A673 (cell line): ENCODE data around the gene LUZP2. TPM values are rescaled to one million over a fixed set of nuclear protein-coding genes. Genes with fewer than 3 reads are reported as not detected.
A peak's percentile ranks its signal among the peaks of the same experiment; 100 is the strongest.

ENCODE experiments used
- BruUV-seq: library from RNA; stranded (reverse); fragments of 400-500 nt; replicated peaks from 2 replicates; lab custom pipeline; 2021; lab: Mats Ljungman, UMichigan
- CTCF ChIA-PET: fragments of 300-600 bp; sonication (Branson Sonifier 250); formaldehyde crosslinking; loops from one replicate; lab custom pipeline; 2022; ENCODE audit warnings: antibody characterized with exemption; lab: Charles Lee
- POLR2A ChIA-PET: fragments of 300-600 bp; sonication (Branson Sonifier 250); formaldehyde crosslinking; loops from one replicate; lab custom pipeline; 2022; ENCODE audit warnings: antibody characterized with exemption; ENCODE audit not compliant: low non-redundant PET; lab: Charles Lee
- DNase-seq: peaks from one replicate; pipeline ENCODE4 v3.0.0-alpha.2; 2015; ENCODE audit warnings: low spot score
- H3K27ac ChIP-seq: fragments of 200-600 bp; sonication (generic); 2 replicates; pipeline ENCODE4 v1.5.1; 2016; ENCODE audit warnings: mixed run types, low read depth, mild to moderate bottlenecking, mixed read lengths, antibody characterized with exemption, low read length; ENCODE audit not compliant: poor library complexity, severe bottlenecking
- H3K27me3 ChIP-seq: fragments of 200-600 bp; sonication (generic); replicated peaks from 2 replicates; pipeline ENCODE4 v1.6.1; 2017; ENCODE audit warnings: mixed run types, low read depth, mild to moderate bottlenecking, mixed read lengths, antibody characterized with exemption, low read length; ENCODE audit not compliant: insufficient read depth, poor library complexity
- H3K36me3 ChIP-seq: fragments of 200-600 bp; sonication (generic); 2 replicates; pipeline ENCODE4 v1.6.1; 2016; ENCODE audit warnings: mixed run types, mild to moderate bottlenecking, mixed read lengths, antibody characterized with exemption, low read length; ENCODE audit not compliant: insufficient read depth, poor library complexity, severe bottlenecking
- H3K4me1 ChIP-seq: fragments of 200-600 bp; sonication (generic); 2 replicates; pipeline ENCODE4 v1.6.1; 2017; ENCODE audit warnings: mixed run types, mild to moderate bottlenecking, mixed read lengths, antibody characterized with exemption, low read length; ENCODE audit not compliant: insufficient read depth, poor library complexity, severe bottlenecking
- H3K4me3 ChIP-seq: fragments of 200-600 bp; sonication (generic); 2 replicates; pipeline ENCODE4 v1.5.1; 2016; ENCODE audit warnings: low read depth, mixed run types, mild to moderate bottlenecking, mixed read lengths, low read length; ENCODE audit not compliant: poor library complexity, severe bottlenecking
- H3K9me3 ChIP-seq: fragments of 200-600 bp; sonication (generic); 2 replicates; pipeline ENCODE4 v1.6.1; 2016; ENCODE audit warnings: mixed run types, low read depth, mild to moderate bottlenecking, mixed read lengths, antibody characterized with exemption, low read length; ENCODE audit not compliant: poor library complexity, severe bottlenecking
- EZH2 ChIP-seq: fragments of 200-600 bp; sonication (generic); IDR thresholded peaks from 2 replicates; pipeline ENCODE4 v1.6.1; 2017; ENCODE audit warnings: borderline replicate concordance, low read depth, mild to moderate bottlenecking, mixed read lengths, antibody characterized with exemption, low read length; ENCODE audit not compliant: poor library complexity, severe bottlenecking
- intact Hi-C: fragments of 100-400 bp; cut with micrococcal nuclease; formaldehyde crosslinking; loops from one replicate; pipeline ENCODE4 v1.10.0; 2022; ENCODE audit not compliant: unreplicated experiment
- total RNA-seq: library from RNA; stranded (reverse); gene quantifications from 2 replicates; pipeline ENCODE4 v1.2.3, GENCODE V29; 2021
- TF ChIP-seq, protein P1 (sequence below): fragments of 300-800, 200-600 bp; sonication (generic); conservative IDR thresholded peaks from 2 replicates; pipeline ENCODE4 v1.5.1; 2017; ENCODE audit warnings: low read depth, mild to moderate bottlenecking, antibody characterized with exemption, low read length, moderate library complexity, mixed read lengths

The LUZP2 gene
- total RNA-seq, 1 experiment from 2014 or later, result 0.15 TPM

DNA sequence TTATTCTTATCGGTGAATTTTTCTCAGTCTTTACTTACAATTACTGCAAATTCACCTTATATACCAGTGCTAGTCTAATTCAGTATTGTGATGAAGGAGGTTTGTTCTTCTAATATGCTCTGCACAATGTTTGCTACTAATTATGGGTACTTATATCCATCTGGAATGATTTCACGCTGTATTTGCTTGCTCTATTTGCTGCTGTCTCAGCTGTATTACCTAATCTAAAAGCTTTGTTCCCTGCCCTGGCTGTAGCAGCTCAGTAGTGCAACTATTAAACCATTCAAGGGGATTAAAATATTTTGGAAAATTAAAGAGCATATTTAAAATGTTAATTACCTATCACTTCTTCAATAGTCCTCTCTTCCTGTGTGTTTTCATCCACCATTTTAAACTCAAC is 375.3 kb downstream of the LUZP2 start:
- no peaks in the 10 kb centered on the region for H3K36me3 ChIP-seq
- DNase-seq, result no peak
- no peaks in the 10 kb centered on the region for H3K4me1 ChIP-seq
- no peak overlapping the region for H3K4me3 ChIP-seq
- intact Hi-C loops, result no loop called here
- ChIA-PET POLR2A (no interaction called here), CTCF (no interaction called here)
- no peak overlapping the region for H3K27ac ChIP-seq
- no peak for TF ChIP-seq EZH2
- TF ChIP-seq, protein P1, sequence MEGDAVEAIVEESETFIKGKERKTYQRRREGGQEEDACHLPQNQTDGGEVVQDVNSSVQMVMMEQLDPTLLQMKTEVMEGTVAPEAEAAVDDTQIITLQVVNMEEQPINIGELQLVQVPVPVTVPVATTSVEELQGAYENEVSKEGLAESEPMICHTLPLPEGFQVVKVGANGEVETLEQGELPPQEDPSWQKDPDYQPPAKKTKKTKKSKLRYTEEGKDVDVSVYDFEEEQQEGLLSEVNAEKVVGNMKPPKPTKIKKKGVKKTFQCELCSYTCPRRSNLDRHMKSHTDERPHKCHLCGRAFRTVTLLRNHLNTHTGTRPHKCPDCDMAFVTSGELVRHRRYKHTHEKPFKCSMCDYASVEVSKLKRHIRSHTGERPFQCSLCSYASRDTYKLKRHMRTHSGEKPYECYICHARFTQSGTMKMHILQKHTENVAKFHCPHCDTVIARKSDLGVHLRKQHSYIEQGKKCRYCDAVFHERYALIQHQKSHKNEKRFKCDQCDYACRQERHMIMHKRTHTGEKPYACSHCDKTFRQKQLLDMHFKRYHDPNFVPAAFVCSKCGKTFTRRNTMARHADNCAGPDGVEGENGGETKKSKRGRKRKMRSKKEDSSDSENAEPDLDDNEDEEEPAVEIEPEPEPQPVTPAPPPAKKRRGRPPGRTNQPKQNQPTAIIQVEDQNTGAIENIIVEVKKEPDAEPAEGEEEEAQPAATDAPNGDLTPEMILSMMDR, result no peak
- no peaks in the 10 kb centered on the region for H3K27me3 ChIP-seq
- BruUV-seq, result no TSS peak
- H3K9me3 ChIP-seq, result no peaks in the 10 kb centered on the region

DNA sequence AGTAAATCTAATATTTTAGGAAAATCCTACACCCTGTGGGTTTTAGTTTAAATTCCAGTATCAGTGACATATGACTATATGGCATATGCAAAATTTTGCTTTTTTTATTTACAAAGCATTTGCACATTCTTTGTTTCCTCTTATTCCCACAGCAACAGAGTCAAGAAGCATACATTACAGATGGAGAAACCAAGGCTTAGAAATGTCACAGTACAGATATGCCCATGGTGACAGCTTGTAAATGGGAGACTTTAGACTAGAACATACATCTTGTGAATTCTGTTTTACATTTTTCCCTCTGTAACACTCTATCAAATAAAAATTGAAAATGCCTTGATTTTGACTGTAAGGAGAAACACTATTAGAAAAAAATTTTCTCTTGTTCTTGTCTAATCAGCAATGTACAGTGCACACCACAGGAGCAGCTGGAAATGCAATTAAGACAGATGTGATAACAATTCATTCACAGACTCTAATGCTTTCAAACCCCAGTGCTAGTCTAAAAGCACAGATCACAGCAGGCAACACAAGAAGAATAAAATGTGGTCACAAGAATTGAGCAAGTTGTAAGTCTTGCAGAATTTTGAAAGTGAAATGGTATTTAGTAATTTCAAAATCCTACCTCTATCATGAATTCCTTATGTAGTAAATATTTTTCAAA is 375.9 kb downstream of the LUZP2 start:
- POLR2A ChIA-PET, result no interaction called here
- intact Hi-C loops, result no loop called here

GRCh38 chr11:24880962-24881361 is 384.1 kb downstream of the LUZP2 start:
- BruUV-seq, result no TSS peak
- no peaks in the 10 kb centered on the region for H3K9me3 ChIP-seq
- no peaks in the 10 kb centered on the region for H3K27me3 ChIP-seq
- no peak for TF ChIP-seq EZH2
- TF ChIP-seq, protein P1, result no peak
- no peak overlapping the region for H3K27ac ChIP-seq
- ChIA-PET POLR2A (no interaction called here), CTCF (no interaction called here)
- no peaks in the 10 kb centered on the region for H3K4me1 ChIP-seq
- no peaks in the 10 kb centered on the region for H3K36me3 ChIP-seq
- intact Hi-C loops, result no loop called here
- H3K4me3 ChIP-seq, result no peak overlapping the region
- no peak for DNase-seq

More for the DNA sequence above, 375.9 kb downstream of the LUZP2 start:
- Histone ChIP-seq H3K9me3 (no peaks in the 10 kb centered on the region), H3K4me3 (no peak overlapping the region), H3K36me3 (no peaks in the 10 kb centered on the region), H3K4me1 (no peaks in the 10 kb centered on the region), H3K27ac (no peak overlapping the region), H3K27me3 (no peaks in the 10 kb centered on the region)
- BruUV-seq, result no TSS peak
- CTCF ChIA-PET, result no interaction called here
- DNase-seq, result peak; percentile 3
- TF ChIP-seq EZH2, result no peak
- TF ChIP-seq, protein P1, result no peak
